SHP77 treated with DMSO at 0.1 percent for 48 hours (cell line): ENCODE measurements around the gene RIPPLY3.
"Not testable (repeated sequence)": the region's sequence is repeated elsewhere in the genome, so short reads cannot be mapped to it uniquely, and the experiment has no call there.

Experiments
- DNase-seq: peaks from one replicate; lab custom pipeline; 2025; lab: John Stamatoyannopoulos, UW

The RIPPLY3 gene

DNA sequence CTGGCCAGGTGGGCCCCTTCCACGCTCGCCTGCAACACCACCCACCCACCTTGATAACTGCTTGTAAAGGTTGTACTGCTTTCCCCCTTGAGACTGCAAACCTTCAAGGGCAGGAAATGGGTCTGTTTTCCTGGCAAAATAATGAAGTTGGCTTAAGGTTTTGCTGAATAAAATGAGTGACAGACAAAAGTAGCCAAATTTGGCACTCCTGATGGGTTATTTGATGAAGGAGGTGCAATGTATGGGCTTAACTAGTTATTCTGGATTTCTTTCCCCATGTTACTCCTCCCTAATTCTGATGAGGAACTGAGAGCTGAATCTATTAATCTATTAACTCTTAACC, 25.5 kb upstream of the RIPPLY3 start:
- DNase-seq: no peak

DNA sequence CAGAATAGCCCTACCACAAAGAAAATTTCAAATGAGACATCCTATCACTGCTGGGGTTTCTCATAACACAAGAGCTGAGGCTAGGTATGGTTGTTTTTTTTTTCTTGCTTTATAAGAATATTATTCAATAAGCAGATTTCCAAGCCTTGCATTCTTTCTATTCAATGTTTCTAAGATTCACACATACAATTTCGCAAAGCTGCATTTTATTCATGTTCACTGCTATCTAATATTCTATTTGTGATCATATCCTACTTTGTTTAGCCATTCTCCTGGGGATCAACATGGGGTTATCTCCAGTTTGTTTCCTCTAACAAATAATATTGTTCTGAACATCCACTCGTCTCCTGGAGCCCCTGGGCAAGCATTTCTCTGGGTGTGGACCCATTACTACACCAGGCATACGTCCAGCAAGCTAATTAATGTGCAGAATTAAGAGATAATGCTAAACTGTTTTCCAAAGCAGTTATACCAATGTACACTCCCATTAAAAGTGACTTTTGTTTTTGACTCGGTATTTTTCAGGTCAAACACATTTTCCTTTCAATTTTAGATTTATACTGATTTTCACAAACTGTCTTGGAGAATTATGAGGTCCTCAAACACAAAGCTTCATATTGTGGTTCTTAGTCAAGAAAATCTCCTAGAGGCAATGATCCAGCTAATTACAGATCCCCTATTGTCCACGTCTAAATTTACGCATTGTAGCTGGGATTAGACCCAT, 24.4 kb upstream of the RIPPLY3 start:
- DNase-seq: no peak

DNA sequence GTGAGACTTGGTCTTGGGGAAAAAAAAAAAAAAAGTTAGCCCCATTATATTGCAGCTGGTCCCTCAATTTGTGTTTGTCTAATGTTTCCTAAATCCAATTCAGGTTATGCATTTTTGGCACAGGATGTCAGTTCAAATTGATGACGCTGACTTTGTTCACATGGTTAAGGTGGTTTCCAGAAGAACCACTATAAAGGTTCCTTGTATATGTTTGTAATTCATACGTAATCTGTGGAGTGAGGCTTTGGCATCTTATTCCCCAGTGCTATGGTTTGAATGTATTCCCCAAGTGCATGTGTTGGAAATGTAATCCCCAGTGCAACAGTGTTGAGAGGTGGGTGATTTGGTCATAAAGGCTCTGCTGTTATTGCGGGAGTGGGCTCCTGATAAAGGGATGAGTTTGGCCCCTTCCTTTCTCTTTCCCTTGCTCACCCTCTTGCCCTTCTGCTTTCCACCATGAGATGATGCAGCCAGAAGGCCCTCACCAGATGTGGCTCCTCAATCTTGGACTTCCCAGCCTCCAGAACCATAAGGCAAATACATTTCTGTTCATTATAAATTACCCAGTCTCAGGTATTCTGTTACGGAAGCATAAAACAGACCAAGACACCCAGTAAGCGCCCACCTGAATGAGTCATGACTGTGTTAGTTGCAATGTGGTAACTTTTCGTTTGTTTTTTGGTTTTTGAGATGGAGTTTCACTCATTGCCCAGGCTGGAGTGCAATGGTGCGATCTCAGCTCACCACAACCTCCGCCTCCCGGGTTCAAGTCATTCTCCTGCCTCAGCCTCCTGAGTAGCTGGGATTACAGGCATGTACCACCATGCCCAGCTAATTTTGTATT, 20.5 kb upstream of the RIPPLY3 start:
- no peak for DNase-seq

DNA sequence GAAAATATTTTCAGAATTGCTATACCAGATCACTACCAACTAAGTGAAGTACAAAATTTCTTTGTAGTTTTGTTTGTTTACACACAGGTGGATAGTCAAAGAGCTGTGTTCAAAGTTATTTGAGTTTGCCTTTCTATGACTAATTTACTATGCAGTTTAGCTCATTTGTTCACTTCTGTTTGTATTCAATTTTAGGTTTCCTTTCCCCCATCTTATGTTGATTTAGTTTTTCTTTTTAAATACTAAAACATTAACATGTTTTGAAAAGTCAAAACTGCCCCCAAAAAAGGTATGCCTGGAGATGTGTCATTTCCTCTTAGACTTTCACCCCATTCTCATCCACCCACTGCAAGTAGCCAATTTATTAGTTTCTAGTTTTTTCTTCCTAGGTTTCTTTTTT, 18.7 kb upstream of the RIPPLY3 start:
- DNase-seq: no peak

DNA sequence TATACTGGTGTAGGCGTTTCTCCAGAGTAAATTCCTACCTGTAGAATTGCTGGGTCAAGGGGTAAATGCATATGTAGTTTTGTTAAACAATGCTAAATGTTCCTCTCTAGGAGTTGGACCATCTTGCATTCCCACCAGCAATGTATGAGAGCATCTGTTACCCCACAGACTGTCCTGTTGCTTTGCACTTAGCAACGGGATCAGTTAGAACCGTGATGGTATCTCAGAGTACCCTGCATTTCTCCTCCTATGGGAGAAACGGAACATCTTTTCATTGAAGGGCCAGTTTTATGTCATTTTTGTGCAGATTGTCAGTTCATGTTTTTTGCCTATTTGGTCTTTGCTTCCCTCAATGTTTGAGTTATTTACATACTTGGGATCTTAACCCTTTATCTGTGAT, 18.0 kb upstream of the RIPPLY3 start:
- DNase-seq: no peak

DNA sequence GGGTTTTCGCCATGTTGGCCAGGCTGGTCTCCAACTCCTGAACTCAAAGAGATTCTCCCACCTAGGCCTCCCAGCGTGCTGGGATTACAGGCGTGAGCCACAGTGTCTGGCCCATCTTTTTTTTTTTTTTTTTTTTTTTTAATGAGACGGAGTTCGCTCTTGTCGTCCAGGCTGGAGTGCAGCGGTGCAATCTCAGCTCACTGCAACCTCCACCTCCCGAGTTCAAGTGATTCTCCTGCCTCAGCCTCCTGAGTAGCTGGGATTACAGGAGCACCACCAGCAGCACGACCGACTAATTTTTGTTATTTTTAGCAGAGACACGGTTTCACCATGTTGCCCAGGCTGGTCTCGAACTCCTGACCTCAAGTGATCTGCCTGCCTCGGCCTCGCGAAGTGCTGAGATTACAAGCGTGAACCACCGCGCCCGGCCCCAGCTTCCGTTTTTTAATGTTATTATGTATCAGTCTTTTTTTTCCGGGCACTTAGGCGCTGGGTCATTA, 17.3 kb upstream of the RIPPLY3 start:
- not testable (repeated sequence) for DNase-seq

DNA sequence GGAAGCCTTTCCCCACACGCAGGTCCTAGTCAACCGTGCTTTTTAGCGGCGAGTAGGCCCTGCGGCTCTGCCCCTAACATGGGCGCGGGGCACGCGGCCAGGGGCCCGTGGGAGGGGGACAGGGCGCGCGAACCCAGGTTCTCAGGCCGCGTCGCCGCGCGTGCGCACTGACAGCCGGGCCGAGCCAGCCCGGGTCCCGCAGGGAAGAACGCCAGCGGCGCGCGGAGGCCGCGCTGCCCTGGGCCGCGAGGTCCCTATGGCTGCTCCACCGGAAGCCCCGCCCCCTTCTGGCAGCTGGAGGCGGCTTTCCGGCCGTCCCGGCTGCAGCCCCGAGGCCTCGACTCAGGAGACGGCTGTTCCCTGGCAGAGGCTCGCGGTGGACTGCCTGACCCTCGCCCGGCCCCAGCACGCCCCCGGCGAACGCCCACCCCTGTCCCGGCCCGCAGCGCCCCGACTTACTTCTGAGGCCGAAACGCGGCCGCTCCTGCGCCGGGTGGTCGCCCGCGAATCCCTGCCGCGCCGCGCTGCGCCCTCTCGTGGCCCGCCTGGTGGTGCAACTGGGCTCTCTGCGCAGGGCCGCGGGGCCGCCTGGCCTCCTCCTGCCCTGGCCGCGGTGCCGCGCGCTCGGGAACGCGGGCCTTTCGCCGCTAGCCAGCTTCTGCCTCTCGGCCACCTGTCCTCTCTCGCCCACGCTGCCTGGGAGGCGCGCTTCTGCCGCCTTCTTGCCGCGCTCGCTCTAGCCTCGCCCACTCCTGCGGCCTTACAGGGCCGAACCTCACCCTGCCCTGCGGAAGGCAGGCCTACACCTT, 16.6 kb upstream of the RIPPLY3 start:
- DNase-seq: peak; percentile 84

DNA sequence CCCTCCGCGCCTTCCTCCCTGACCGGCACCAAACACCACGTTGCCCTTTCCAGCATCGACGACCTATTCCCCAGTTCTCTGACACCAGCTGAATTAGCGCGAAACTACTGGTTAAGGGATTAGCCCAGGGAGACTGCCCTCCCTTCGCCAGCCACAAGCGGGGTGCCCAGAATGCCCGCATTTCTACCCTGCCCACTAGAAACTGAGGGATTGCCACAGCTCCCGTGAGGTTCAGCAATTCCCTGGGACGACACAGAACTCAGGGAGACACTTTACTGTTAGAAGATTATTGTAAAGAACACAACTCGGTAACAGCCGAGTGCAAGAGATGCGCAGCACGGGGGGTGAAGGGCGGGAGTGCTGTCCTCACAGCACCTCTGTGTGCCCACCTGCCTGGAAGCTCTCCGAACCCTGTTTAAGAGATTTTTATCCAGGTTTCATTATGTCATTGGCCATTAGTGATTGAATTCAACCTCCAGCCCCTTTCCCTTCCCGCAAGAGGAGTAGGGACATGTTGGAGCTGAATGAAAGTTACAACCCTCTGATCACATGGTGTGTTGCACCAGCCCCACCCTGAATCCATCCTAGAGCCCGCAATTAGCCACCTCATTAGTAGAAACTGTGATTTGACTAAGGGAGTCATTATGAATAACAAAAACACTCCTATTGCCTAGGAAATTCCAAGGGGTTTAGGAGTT, 15.8 kb upstream of the RIPPLY3 start:
- DNase-seq: no peak

DNA sequence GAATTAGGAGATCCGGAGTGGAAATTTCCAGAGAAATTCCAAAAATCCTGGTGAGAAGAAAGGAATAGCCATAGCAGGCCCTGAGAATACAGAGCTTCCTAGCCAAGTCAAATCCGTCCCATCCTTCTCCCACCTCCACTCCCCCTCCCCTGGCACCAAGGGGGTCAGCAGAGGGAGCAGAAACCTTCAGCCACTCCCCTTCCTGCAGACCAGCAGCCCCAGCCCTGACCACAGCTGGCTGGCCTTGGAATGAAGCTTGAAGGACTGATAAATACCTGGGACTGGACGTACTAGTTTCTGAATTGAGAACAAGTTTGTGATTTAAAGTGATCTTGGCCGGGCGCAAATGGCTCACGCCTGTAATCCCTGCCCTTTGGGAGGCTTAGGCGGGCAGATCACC, 13.8 kb upstream of the RIPPLY3 start:
- DNase-seq: no peak

DNA sequence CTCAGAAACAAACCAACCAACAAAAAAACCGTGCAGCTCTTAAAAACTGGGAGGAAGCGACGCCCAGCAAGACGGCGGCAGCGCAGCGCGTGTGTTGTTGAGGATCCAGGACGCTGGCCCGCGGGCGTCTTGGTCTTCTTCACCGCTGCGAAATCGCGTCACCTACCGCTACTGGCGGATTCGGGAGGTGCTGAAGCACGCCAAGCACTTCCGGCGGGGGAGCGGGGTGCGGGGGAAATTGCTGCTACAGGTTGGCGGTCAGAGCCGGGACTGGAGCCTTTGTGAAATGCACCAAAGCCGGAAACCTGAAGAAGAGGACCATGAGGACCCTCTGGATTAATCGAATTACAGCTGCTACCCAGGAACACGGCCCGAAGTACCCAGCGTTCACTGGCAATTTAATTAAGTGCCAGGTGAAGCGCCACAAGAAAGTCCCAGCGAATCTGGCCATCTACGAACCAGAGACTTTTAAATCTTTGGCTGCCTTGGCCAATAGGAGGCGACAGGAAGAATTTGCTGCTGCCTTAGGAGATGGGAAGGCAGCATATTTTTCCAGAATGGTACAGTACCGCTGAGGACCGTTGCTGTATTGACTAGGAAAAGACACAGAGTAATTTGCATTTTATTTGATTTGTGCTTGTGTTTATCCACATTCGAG, 11.9 kb upstream of the RIPPLY3 start:
- DNase-seq: no peak

DNA sequence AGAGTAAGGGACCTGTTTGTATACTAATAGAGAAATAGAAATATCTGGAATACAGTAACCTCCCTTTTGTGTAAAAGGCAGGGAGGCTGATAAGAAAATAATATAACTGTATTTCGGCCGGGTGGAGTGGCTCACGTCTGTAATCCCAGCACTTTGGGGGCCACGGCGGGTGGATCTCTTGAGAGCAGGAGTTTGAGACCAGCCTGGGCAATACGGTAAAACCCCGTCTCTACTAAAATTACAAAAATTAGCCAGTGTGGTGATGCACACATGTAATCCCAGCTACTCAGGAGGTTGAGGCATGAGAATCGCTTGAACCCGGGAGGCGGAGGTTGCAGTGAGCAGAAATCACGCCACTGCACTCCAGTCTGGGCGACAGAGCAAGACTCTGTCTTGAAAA, 11.2 kb upstream of the RIPPLY3 start:
- DNase-seq: not testable (repeated sequence)

DNA sequence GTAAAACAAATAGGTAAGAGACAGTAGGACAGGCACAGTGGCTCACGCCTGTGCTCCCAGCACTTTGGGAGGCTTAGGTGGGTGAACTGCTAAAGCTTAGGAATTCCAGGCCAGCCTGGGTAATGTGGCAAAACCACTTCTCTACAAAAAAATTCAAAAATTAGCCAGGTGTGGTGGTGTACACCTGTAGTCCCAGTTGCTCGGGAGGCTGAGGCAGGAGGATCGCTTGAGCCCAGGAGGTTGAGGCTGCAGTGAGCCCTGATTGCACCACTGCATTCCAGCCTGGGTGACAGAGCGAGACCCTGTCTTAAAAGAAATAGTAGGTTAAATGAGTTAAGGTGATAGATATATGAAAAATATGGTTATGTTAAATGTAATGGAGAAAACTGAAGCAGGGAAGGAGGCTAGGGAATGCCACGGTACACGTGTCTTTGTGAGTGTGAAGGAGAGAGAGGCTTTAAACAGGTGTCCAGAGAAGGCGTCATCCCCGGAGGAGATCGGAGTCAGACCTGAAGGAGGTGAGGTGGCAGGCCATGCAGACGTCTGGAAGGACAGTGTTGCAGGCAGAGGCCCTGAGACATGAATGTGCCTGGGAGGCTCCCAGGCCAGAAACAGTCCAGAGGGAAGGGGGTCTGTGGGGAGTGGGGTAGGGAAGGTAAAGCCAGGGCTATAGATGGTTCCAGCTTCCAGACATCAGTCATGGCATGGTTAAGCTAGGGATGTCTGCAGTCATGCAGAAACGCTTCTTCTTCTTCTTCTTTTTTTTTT, 7.2 kb upstream of the RIPPLY3 start:
- DNase-seq: no peak

DNA sequence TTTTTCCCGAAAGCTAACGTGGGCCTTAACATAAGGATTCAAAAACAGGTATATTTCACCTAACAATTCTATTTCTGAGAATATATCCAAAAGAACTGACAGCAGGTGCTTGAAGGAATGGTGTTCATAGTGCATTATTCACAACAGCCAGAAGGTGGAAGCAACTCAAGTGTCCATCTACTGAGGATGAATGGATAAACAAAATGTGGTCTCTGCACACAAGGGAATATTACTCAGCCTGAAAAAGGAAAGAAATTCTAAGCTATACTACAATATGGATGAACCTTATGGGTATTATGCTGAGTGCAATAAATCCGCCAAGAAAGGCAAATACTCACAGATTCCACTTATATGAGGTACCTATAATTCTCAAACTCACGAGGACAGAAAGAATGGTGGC, 6.1 kb upstream of the RIPPLY3 start:
- no peak for DNase-seq

DNA sequence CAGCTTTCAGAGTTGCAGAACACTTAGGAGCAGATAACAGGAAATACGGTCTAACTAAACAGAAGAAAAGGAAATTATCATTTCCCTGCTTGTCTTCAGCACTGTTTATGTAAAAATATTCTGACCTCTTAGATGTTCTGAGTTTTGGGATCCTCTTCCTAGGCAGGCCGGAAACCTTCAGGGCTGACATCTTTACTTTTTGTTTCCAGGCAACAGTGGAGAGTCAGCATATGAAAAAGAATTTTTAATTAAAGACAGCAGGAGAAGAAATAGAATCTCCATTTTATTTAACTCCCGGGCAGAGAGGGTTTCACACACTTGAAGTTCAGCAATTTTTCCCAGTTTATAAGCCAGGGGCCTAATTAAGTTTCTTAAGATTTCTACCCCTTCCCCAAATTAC, 5.1 kb upstream of the RIPPLY3 start:
- no peak for DNase-seq

DNA sequence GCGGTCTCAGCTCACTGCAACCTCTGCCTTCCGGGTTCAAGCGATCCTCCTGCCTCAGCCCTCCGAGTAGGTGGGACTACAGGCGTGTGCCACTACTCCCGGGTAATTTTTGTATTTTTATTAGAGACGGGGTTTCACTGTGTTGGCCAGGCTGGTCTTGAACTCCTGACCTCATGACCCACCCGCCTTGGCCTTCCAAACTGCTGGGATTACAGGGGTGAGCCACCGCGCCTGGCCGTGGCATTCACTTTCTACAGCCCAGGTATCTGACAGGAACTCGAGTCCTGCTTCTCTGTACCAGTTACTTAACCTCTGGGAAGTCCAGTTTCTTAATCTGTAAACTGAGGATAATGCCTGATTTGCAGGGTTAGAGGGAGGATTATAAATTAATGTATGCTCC, 3.7 kb upstream of the RIPPLY3 start:
- not testable (repeated sequence) for DNase-seq

DNA sequence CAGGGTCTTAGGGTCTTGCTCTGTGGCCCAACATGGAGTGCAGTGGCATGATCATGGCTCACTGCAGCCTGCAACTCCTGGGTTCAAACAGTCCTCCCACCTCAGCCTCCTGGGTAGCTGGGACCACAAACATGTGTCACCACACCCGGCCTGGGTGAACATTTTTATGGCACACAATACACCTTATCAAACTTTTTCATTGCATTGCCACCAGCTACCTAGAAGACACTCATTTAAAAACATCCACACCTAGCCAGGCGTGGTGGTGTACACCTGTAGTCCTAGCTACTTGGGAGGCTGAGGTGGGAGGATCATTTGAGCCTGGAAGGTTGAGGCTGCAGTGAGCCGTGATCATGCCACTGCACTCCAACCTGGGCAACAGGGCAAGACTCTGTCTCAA, 2.6 kb upstream of the RIPPLY3 start:
- not testable (repeated sequence) for DNase-seq

DNA sequence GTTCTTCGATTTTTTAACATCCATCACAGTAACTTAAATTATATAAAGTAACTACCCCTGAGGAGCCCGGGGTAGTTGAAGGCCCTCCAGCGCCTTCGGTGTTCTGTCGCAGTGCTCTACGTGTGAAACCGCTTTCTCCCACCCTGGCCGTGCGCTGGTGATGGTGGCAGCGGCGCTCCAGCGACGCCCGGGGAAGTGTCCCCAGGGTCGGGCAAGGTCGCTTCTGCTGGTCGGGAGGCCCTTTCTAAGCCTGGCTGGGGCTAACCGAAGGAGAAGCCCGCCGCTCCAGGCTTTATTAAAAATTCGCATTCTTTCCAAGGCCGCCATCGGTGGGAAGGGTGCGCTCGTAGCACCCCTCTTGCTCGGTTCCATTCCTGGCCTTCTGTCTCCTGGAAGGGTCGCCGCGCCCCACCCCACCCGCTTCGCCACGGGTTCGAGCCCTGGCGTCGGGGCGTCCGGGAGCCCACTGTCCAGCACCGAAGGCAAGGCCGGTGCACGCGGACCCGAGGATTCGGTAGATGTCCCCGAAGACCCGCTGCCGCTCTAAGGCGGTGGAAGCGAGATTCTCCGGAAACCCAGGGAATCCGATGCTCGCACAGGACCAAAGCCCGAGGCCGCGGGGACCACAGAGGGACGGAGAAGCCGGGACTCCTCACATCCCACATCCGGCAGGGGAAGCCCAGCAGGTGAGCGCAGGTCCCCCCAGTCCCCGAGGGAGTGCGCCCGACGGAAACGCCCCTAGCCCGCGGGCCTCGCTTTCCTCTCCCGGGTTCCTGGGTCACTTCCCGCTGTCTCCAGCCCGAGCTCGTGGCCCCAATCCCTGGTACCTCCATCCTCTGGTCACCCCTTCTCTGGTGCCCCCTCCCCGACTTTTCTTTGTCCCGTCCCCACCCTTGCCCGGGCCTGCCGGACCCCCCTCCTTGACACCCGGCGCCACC, 685 bp upstream of the RIPPLY3 start:
- DNase-seq: no peak

DNA sequence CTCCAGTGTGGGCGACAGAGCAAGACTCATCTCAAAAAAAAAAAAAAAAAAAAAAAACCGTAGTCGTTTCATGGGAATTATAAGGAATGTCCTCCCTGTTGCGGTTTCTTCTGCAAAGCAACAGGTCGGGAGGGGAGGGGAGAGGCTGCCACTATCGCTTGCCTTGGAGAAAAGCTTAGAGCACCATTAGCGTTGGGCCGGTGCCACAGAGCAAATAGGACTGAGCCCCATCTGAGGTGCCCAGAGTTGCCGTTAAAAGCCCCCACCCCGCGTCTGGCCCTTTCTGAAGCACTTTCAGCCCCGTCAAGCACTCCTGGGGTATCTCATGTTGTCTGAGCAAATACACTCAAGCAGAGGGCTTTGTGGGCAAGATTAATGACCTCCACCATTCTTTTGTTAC, 2.2 kb downstream of the RIPPLY3 start:
- DNase-seq: peak; percentile 95

DNA sequence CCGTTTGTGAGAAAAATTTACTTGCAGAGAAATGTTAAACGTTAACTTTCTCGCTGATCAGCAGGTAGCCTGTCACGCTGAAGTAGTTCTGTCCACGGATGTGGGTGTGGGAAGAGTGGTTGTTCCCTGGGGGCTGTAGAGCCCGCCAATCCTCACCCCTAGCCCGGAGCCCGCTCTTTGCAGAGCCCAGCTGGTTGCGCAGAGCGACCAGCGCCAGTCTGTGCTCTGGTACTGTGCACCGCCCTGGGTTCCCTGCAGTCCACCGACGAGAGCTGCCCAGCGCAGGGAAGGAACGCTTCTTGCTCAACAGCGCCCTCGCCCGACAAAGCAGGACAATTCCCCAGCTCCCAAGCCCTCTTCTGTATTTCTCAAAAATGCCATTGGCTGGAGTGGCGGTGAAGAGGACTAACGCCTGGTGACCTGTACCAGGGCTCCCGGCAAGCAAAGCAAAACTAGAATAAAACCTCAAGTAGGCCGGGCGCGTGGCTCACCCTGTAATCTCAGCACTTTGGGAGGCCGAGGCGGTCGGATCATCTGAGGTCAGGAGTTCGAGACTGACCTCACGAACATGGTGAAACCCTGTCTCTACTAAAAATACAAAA, 3.3 kb downstream of the RIPPLY3 start:
- peak; percentile 96 for DNase-seq
